Lower leg skin (tissue), 4 donors: ENCODE measurements around the gene CLSTN2. TPM values are rescaled to one million over a fixed set of nuclear protein-coding genes. Genes with fewer than 3 reads are reported as not detected.

ENCODE experiments used
- DNase-seq, 2 donors: peaks; one replicate each; pipeline ENCODE4 v3.0.0-alpha.2; 2019; ENCODE audit warnings: low spot score in 2 of 2
- H3K4me3 ChIP-seq: fragments of 200-600 bp; sonication (generic); 2 replicates; pipeline ENCODE4 v1.5.1; 2017; ENCODE audit warnings: mild to moderate bottlenecking, low read depth; ENCODE audit not compliant: poor library complexity, severe bottlenecking
- CTCF ChIP-seq, 3 donors: fragments of 450-650 bp; IDR thresholded peaks; one replicate each; pipeline ENCODE4 v1.5.1; 2016; ENCODE audit warnings: antibody characterized with exemption in 3 of 3, mild to moderate bottlenecking in 3 of 3, moderate library complexity in 2 of 3
- POLR2A ChIP-seq, 2 donors: fragments of 450-650 bp; IDR thresholded peaks; one replicate each; pipeline ENCODE4 v1.6.1; 2016 to 2017; ENCODE audit warnings: antibody characterized with exemption in 2 of 2, mild to moderate bottlenecking in 1 of 2, moderate library complexity in 1 of 2
- WGBS, 2 donors: methylation state at CpG; one replicate each; pipeline ENCODE4 v1.1.5; 2018; 5-methylcytosine and 5-hydroxymethylcytosine counted together
- intact Hi-C: fragments of 100-400 bp; cut with DNase I; formaldehyde crosslinking; loops from one replicate; pipeline ENCODE4 v1.15.0; 2023; ENCODE audit warnings: low total_unique reads
- total RNA-seq, 4 donors: library from RNA; depleted of rRNA; stranded (reverse); fragments of >200 nt; gene quantifications; one replicate each; pipeline ENCODE4 v1.1.0, GENCODE V29; 2016

CLSTN2 gene
- total RNA-seq, 4 donors from 2014 or later = 3.1 to 7.9 (median 4.7) TPM

DNA sequence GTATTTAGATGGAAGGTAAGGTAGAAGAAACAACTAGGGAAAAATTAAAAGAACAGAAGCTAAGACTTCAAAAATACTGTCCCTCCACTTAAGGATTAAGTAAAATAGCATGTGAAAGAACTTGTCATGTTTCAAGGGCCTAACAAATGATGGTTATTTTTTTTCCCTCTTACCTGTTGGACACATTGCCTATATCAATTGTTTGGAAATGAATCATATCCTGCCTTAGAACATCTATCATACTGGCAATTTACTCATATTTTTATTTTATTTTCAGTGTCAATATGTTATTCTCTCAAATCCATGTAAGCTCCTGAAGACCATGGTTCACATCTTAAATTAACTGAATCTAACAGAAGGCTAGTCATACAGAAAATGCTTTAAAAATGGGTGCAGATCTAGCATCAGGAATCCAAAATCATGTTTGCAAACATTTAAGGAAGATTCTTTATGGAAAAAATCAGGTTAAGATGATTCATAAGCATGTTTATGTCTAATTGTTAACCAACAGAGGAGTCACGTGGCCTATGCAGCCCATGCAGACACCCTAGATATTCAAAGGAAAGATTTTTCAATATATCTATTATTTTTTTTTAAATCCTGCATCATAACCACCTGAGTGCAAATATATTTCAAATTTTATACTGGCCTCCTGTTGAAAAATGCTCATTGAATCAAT is 607.1 kb downstream of the CLSTN2 start:
- no peak overlapping the region for H3K4me3 ChIP-seq
- intact Hi-C loops = no loop called here
- 82 to 91% methylated on average over 1 of the region's 1 CpG for WGBS, 2 donors
- TF ChIP-seq POLR2A (IDR thresholded peaks at IDR 0.05) (no peak), CTCF (IDR thresholded peaks at IDR 0.05) (no peak)
- DNase-seq = no peak

DNA sequence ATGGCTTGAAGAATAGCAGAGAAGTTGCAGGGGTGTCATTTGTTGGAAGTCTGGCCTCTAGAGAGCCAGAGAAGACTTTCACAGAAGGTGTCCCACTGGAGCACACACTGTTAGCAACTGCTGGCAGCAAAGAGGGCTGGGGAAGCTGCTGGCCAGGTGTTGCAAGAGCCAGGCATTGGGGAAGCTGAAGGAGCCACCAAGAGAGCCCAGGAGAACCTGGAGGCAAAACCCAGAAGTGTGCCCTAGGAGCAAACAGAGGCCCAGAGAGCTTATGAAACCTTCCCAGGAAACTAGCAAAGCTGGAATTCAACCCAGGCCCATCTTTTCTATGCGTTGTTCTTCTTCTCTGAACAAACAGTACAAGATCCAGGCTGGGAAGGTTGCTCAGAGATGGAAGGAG is 610.2 kb downstream of the CLSTN2 start:
- H3K4me3 ChIP-seq = no peak overlapping the region
- intact Hi-C loops = no loop called here
- 57 to 76% methylated on average over 1 of the region's 1 CpG for WGBS, 2 donors
- DNase-seq = no peak
- TF ChIP-seq POLR2A (IDR thresholded peaks at IDR 0.05) (no peak), CTCF (IDR thresholded peaks at IDR 0.05) (no peak)

DNA sequence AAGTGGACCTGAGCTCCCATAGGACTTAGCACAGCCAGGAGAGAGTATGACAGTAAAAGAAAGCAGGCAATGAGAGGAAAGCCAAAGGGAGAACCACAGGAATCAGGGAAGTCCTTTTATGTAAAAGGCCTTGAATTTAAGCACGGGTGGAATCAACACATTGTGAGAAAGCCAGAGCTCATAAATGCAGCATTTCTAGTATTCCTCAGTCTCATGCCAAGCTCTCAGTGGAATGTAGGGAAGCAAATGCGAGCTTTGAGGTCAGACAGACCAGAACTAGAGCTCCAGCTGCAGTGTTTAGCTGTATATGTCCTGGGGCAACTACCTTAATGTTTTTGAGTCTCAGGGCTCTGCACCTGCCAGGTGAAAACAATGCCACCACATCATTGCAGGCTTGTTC is 610.8 kb downstream of the CLSTN2 start:
- no peak for TF ChIP-seq CTCF (IDR thresholded peaks at IDR 0.05)
- DNase-seq = no peak
- H3K4me3 ChIP-seq = no peak overlapping the region
- intact Hi-C loops = no loop called here
- WGBS, 2 donors = 21 to 23% methylated on average over 2 of the region's 2 CpGs

DNA sequence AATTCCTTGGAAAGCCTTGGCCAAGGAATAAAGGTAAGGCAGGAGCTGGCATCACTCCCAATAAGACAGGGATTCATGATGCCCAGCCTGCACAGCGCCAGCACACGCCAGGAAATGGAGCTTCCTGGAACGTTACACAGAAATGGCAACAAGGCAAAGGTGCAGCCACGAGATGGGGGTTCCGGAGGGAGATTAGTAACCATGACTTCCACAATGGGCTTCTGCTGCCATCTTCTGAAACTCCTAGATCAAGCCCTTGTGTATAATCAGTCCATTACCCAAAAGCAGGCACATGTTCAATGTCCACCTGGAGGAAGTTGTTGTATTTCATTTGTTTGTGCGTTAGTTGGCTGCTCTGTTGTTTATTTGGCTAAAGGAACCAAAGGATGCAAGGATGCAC is 611.7 kb downstream of the CLSTN2 start:
- WGBS, 2 donors = 50 to 63% methylated on average over 6 of the region's 6 CpGs
- no peak for TF ChIP-seq POLR2A (IDR thresholded peaks at IDR 0.05)
- no peak overlapping the region for H3K4me3 ChIP-seq
- DNase-seq = no peak
- intact Hi-C loops = no loop called here

DNA sequence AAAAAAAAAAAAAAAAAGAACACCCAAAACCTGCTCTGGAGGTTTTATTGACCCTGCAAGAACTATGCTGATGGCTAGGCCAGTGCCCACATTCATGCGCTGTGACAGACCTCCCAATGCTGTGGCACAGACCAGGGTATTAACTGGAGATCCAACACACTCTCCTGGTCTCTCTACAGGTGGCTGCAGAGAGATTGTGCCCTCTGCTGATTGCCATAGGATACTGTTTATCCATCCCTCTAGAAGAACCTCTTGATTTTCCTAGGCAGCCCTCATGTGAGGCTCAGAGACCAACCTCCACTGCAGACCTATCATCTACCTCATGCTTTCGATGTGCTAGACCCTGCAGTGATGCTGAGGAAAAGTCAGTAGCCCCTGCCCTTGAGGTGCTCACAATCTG is 617.4 kb downstream of the CLSTN2 start:
- no peak overlapping the region for H3K4me3 ChIP-seq
- intact Hi-C loops = no loop called here
- DNase-seq = peak in 1 of 2 donors; percentile 6
- 85 to 88% methylated on average over 2 of the region's 2 CpGs for WGBS, 2 donors
- TF ChIP-seq POLR2A (IDR thresholded peaks at IDR 0.05) (no peak), CTCF (IDR thresholded peaks at IDR 0.05) (no peak)

DNA sequence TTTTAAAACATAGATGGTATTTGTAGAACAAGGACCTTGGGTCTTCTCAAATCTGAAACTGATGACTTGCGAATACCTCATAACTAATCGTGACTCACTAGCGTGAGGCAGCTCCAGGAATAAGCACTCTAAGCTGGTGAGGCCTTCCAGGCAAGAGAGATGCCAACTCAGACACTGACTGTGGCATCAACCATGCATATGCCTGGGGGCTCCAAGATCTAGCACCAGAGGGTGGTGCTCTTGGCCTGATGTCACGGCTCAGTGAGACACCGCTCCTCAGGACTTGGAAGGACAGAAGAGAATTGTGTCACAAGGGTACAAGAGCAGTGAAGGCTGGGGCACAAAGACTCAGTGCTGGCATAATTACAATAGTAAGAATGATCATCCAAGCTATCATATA is 617.9 kb downstream of the CLSTN2 start:
- intact Hi-C loops = no loop called here
- no peak for TF ChIP-seq CTCF (IDR thresholded peaks at IDR 0.05)
- no peak for TF ChIP-seq POLR2A (IDR thresholded peaks at IDR 0.05)
- WGBS, 2 donors = 83 to 88% methylated on average over 5 of the region's 5 CpGs
- H3K4me3 ChIP-seq = no peak overlapping the region
- peak in 1 of 2 donors; percentile 43 for DNase-seq
